ENCODE measurements around the gene DCD. TPM values are rescaled to one million over a fixed set of nuclear protein-coding genes. Genes with fewer than 3 reads are reported as not detected.

DCD gene
- total and polyA plus RNA-seq, 12 donors = not detected

DNA sequence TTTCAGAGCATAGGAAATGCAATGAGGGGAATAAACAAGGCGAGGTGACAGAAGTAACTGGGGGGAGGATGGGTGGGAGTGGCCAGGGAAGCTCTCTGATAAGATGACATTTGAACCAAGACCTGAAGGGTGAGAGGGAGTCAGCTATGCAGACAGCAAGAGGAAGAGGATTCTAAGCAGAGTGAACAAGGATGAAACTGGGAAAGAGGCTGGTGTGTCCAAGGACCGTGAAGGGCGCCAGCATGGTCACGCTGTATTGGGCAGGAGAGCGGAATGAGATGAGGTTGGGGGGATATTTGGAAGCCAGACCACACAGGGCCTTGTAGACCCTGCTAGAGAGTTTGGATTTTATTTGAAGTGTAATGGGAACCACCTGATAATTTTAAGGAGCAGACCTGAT, 49.2 kb downstream of the DCD start:
- ATAC-seq (no peak), DNase-seq (no peak)
- Histone ChIP-seq H3K4me3 (no peak overlapping the region), H3K36me3 (no peaks in the 10 kb centered on the region), H3K9me3 (no peaks in the 10 kb centered on the region), H3K27ac (no peak overlapping the region), H3K27me3 (peaks cover 0 to 15% (median 0%) of the 10 kb centered on the region in 7 donors), H3K4me1 (no peaks in the 10 kb centered on the region)
- TF ChIP-seq, protein P1, sequence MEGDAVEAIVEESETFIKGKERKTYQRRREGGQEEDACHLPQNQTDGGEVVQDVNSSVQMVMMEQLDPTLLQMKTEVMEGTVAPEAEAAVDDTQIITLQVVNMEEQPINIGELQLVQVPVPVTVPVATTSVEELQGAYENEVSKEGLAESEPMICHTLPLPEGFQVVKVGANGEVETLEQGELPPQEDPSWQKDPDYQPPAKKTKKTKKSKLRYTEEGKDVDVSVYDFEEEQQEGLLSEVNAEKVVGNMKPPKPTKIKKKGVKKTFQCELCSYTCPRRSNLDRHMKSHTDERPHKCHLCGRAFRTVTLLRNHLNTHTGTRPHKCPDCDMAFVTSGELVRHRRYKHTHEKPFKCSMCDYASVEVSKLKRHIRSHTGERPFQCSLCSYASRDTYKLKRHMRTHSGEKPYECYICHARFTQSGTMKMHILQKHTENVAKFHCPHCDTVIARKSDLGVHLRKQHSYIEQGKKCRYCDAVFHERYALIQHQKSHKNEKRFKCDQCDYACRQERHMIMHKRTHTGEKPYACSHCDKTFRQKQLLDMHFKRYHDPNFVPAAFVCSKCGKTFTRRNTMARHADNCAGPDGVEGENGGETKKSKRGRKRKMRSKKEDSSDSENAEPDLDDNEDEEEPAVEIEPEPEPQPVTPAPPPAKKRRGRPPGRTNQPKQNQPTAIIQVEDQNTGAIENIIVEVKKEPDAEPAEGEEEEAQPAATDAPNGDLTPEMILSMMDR (IDR thresholded peaks at IDR 0.05) = no peak
- WGBS, 2 donors = 84 to 85% methylated on average over 5 of the region's 5 CpGs
- intact Hi-C loops (cut with DNase I) = loop anchor here in 5 of 10 donors (5.0 to 10.0 kb wide), 2 partner anchors 356 to 358 kb away; no protein-coding TSS in a partner anchor

DNA sequence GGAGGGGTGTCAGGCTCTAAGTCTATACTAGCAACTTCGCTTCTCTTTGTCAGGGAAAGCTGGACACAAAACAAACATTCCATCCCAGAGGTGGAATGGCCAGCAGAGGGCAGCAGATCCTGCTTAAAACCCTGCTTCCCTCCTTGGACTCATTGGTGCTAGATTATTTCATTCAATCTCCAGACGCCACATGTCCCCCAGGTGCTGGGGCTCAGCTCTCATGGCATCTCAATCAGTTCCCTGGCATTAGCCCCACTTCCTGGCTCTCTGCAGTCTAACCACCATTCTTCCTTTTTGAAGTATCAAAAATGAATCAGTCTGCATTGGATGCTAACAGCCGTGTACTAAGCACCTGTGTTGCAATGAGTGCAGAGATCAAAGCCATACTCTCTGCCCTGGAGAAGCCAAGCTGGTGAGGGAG, 51.6 kb downstream of the DCD start:
- H3K4me1 ChIP-seq = peaks cover 0 to 4% (median 0%) of the 10 kb centered on the region in 9 donors
- TF ChIP-seq, protein P1 (IDR thresholded peaks at IDR 0.05) = peak; percentile 59 to 89 (median 82)
- no peaks in the 10 kb centered on the region for H3K9me3 ChIP-seq
- DNase-seq (peak; percentile 51 to 61), ATAC-seq (peak in 6 of 8 donors; percentile 57 to 70 (median 66))
- H3K27ac ChIP-seq = no peak overlapping the region
- H3K36me3 ChIP-seq = no peaks in the 10 kb centered on the region
- WGBS, 2 donors = 30 to 37% methylated on average over 3 of the region's 3 CpGs
- intact Hi-C loops (cut with DNase I) = loop anchor here in 5 of 10 donors (5.0 to 10.0 kb wide), 2 partner anchors 358 to 361 kb away; no protein-coding TSS in a partner anchor
- H3K27me3 ChIP-seq = peaks cover 0 to 19% (median 6%) of the 10 kb centered on the region in 7 donors
- H3K4me3 ChIP-seq = no peak overlapping the region

DNA sequence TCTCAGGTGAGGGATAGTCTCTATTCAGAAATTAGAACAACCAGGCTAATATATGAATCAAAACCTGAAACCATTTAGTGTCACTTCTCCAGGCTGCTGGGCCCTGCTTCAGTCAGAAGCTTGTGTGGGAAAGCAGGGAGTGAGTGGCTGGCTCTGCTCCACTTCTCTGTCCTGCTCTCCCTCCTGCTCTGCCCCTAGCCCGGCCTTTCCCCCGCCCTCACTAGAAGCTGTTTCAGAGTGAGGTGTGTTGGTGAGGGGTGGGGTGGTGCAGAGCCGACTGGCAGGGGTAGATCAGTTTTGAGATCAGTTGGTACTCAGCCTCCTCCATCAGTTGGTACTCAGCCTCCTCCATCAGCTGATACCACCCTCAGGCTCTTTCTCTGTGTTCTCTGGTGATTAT, 52.7 kb downstream of the DCD start:
- intact Hi-C loops (cut with DNase I) = loop anchor here in 5 of 10 donors (5.0 to 10.0 kb wide), 2 partner anchors 359 to 362 kb away; no protein-coding TSS in a partner anchor
- H3K4me3 ChIP-seq = no peak overlapping the region
- DNase-seq = no peak
- no peaks in the 10 kb centered on the region for H3K9me3 ChIP-seq
- WGBS, 2 donors = 63 to 65% methylated on average over 3 of the region's 3 CpGs
- H3K4me1 ChIP-seq = peaks cover 0 to 14% (median 2%) of the 10 kb centered on the region in 9 donors
- no peak overlapping the region for H3K27ac ChIP-seq
- H3K36me3 ChIP-seq = no peaks in the 10 kb centered on the region
- TF ChIP-seq, protein P1 (IDR thresholded peaks at IDR 0.05) = no peak
- H3K27me3 ChIP-seq = peaks cover 0 to 27% (median 7%) of the 10 kb centered on the region in 7 donors
- ATAC-seq = no peak

Other genes with a start within 250 kb of the DCD start
- 10 to 100 TPM; 35.7 to 86.1 (median 48.8) TPM for gene ITGA5, start 229.1 kb downstream of the DCD start, total RNA-seq
- gene ITGA5, start 229.1 kb downstream of the DCD start, polyA plus RNA-seq = 100 to 1,000 TPM in 1 of 2 donors, 10 to 100 TPM in 1; 31.9 to 154 TPM
- gene GTSF1, start 174.8 kb downstream of the DCD start, total RNA-seq = under 1 TPM in 2 of 10 donors, not detected in 8; 0.38 to 0.65 TPM
- gene GTSF1, start 174.8 kb downstream of the DCD start, polyA plus RNA-seq = under 1 TPM in 1 of 2 donors, not detected in 1; 0.07 TPM
- gene NCKAP1L, start 150.6 kb downstream of the DCD start, total RNA-seq = 10 to 100 TPM in 2 of 10 donors, 1 to 10 TPM in 8; 1.4 to 33.8 (median 2.7) TPM
- gene NCKAP1L, start 150.6 kb downstream of the DCD start, polyA plus RNA-seq = 1 to 10 TPM; 1.7 to 2.3 TPM
- gene PDE1B, start 98.8 kb downstream of the DCD start, total RNA-seq = 1 to 10 TPM in 8 of 10 donors, under 1 TPM in 2; 0.79 to 8.1 (median 1.9) TPM
- gene PDE1B, start 98.8 kb downstream of the DCD start, polyA plus RNA-seq = 1 to 10 TPM; 4.7 to 5.3 TPM
- 100 to 1,000 TPM in 3 of 10 donors, 10 to 100 TPM in 7; 39.4 to 378 (median 56.5) TPM for gene PPP1R1A, start 59.7 kb downstream of the DCD start, total RNA-seq
- 100 to 1,000 TPM in 1 of 2 donors, 10 to 100 TPM in 1; 46.6 to 203 TPM for gene PPP1R1A, start 59.7 kb downstream of the DCD start, polyA plus RNA-seq
- gene LACRT, start 13.5 kb downstream of the DCD start, total RNA-seq = not detected
- gene LACRT, start 13.5 kb downstream of the DCD start, polyA plus RNA-seq = not detected
- gene MUCL1, start 206.2 kb upstream of the DCD start, total RNA-seq = not detected
- gene MUCL1, start 206.2 kb upstream of the DCD start, polyA plus RNA-seq = not detected

All from heart right ventricle (tissue), 16 donors.